IMR-90 (cell line): ENCODE measurements around the gene SMARCA4. TPM values are rescaled to one million over a fixed set of nuclear protein-coding genes. Genes with fewer than 3 reads are reported as not detected.

Source experiments
- ATAC-seq: fragments of 200-7000 bp; cut with Tn5 transposase; 2 replicates; pipeline ENCODE4 v1.9.1; 2020; ENCODE audit warnings: low read depth, mild to moderate bottlenecking, moderate library complexity
- BruUV-seq: library from RNA; stranded (reverse); fragments of 400-500 nt; replicated peaks from 2 replicates; lab custom pipeline; 2021; lab: Mats Ljungman, UMichigan
- CTCF ChIA-PET: fragments of 300-600 bp; formaldehyde crosslinking; extraction: SDS; loops from one replicate; lab custom pipeline; 2021; ENCODE audit warnings: antibody characterized with exemption; lab: Yijun Ruan, JAX
- POLR2A ChIA-PET: fragments of 300-600 bp; sonication (Branson Sonifier 250); formaldehyde crosslinking; loops from one replicate; lab custom pipeline; 2022; ENCODE audit warnings: antibody characterized with exemption; ENCODE audit not compliant: unreplicated experiment; lab: Charles Lee
- DNase-seq: peaks from one replicate; pipeline ENCODE4 v3.0.0; 2013
- H2AFZ ChIP-seq: replicated peaks from 2 replicates; pipeline ENCODE3; 2013; ENCODE audit warnings: low read length, mild to moderate bottlenecking; ENCODE audit not compliant: poor library complexity
- H2AK5ac ChIP-seq: 2 replicates; pipeline ENCODE4 v1.6.1; 2013; ENCODE audit warnings: low read depth, low read length, inconsistent platforms
- H2AK9ac ChIP-seq: replicated peaks from 2 replicates; pipeline ENCODE3; 2013; ENCODE audit warnings: mild to moderate bottlenecking, low read depth, low read length, moderate library complexity; ENCODE audit not compliant: poor library complexity
- H2BK120ac ChIP-seq: 2 replicates; pipeline ENCODE4 v1.6.1; 2013; ENCODE audit warnings: low read depth, low read length, inconsistent platforms
- H2BK15ac ChIP-seq: 3 replicates; pipeline ENCODE4 v1.6.1; 2013; ENCODE audit warnings: low read depth, low read length, inconsistent platforms
- H2BK20ac ChIP-seq: 2 replicates; pipeline ENCODE4 v1.6.1; 2013; ENCODE audit warnings: low read depth, mild to moderate bottlenecking, inconsistent platforms, low read length, moderate library complexity
- H2BK5ac ChIP-seq: 2 replicates; pipeline ENCODE4 v1.6.1; 2013; ENCODE audit warnings: mild to moderate bottlenecking, low read depth, low read length, inconsistent platforms; ENCODE audit not compliant: poor library complexity, severe bottlenecking
- H3K14ac ChIP-seq: replicated peaks from 2 replicates; pipeline ENCODE4 v1.6.1; 2013; ENCODE audit warnings: low read depth, low read length, inconsistent platforms
- H3K18ac ChIP-seq: 2 replicates; pipeline ENCODE4 v1.6.1; 2013; ENCODE audit warnings: low read depth, low read length, control low read depth
- H3K23ac ChIP-seq: 2 replicates; pipeline ENCODE4 v1.6.1; 2013; ENCODE audit warnings: low read depth, low read length, inconsistent platforms
- H3K27ac ChIP-seq: 2 replicates; pipeline ENCODE4 v1.5.1; 2013; ENCODE audit warnings: mild to moderate bottlenecking, control low read depth, low read length; ENCODE audit not compliant: insufficient read depth
- H3K27me3 ChIP-seq: 2 replicates; pipeline ENCODE4 v1.6.1; 2013; ENCODE audit warnings: low read length; ENCODE audit not compliant: control insufficient read depth, insufficient read depth
- H3K36me3 ChIP-seq: 2 replicates; pipeline ENCODE4 v1.6.1; 2013; ENCODE audit warnings: low read length, mixed read lengths; ENCODE audit not compliant: control insufficient read depth, insufficient read depth
- H3K4ac ChIP-seq: 2 replicates; pipeline ENCODE4 v1.6.1; 2013; ENCODE audit warnings: low read depth, low read length, inconsistent platforms
- H3K4me1 ChIP-seq: 2 replicates; pipeline ENCODE4 v1.6.1; 2013; ENCODE audit warnings: low read length, mixed read lengths; ENCODE audit not compliant: control insufficient read depth, insufficient read depth
- H3K4me2 ChIP-seq: 2 replicates; pipeline ENCODE4 v1.6.1; 2013; ENCODE audit warnings: low read depth, mild to moderate bottlenecking, control low read depth, low read length, moderate library complexity
- H3K4me3 ChIP-seq: 2 replicates; pipeline ENCODE4 v1.5.1; 2013; ENCODE audit warnings: low read depth, mild to moderate bottlenecking, control low read depth, low read length, moderate library complexity; ENCODE audit not compliant: insufficient read depth
- H3K56ac ChIP-seq: 2 replicates; pipeline ENCODE4 v1.6.1; 2013; ENCODE audit warnings: low read length, inconsistent platforms; ENCODE audit not compliant: insufficient read depth; ENCODE audit errors: extremely low read depth
- H3K79me1 ChIP-seq, 2 experiments: 2 replicates each; pipeline ENCODE4 v1.6.1; 2013; ENCODE audit warnings: low read length in 2 of 2, inconsistent platforms in 1 of 2, low read depth in 1 of 2
- H3K9ac ChIP-seq: 2 replicates; pipeline ENCODE4 v1.6.1; 2013; ENCODE audit warnings: low read depth, low read length, control low read depth
- H3K9me1 ChIP-seq: 2 replicates; pipeline ENCODE4 v1.6.1; 2013; ENCODE audit warnings: low read length, inconsistent platforms; ENCODE audit not compliant: insufficient read depth
- H3K9me3 ChIP-seq: 2 replicates; pipeline ENCODE4 v1.6.1; 2013; ENCODE audit warnings: low read length; ENCODE audit not compliant: control insufficient read depth, insufficient read depth
- H4K20me1 ChIP-seq: 2 replicates; pipeline ENCODE4 v1.6.1; 2013; ENCODE audit warnings: low read length, inconsistent platforms; ENCODE audit not compliant: insufficient read depth
- H4K5ac ChIP-seq: 2 replicates; pipeline ENCODE4 v1.6.1; 2013; ENCODE audit warnings: mild to moderate bottlenecking, low read depth, low read length, control low read depth
- H4K8ac ChIP-seq, 2 experiments: 2 replicates each; pipeline ENCODE4 v1.6.1; 2013; ENCODE audit warnings: low read depth in 2 of 2, low read length in 2 of 2, control low read depth in 1 of 2, inconsistent platforms in 1 of 2
- H4K91ac ChIP-seq: 2 replicates; pipeline ENCODE4 v1.6.1; 2013; ENCODE audit warnings: low read depth, low read length, inconsistent platforms; ENCODE audit not compliant: insufficient read depth
- CTCF ChIP-seq: conservative IDR thresholded peaks from 2 replicates; pipeline ENCODE4 v1.5.1; 2012; ENCODE audit warnings: mild to moderate bottlenecking, low read depth, low read length, improper control_type of control experiment
- FOS ChIP-seq: fragments of 150-350 bp; IDR thresholded peaks from 2 replicates; pipeline ENCODE4 v1.6.1; 2016; ENCODE audit warnings: low read depth, low read length
- MAZ ChIP-seq: IDR thresholded peaks from 2 replicates; pipeline ENCODE4 v1.6.1; 2012; ENCODE audit warnings: low read depth, mild to moderate bottlenecking, low read length, improper control_type of control experiment, moderate library complexity, borderline replicate concordance
- MXI1 ChIP-seq: IDR thresholded peaks from 2 replicates; pipeline ENCODE4 v1.6.1; 2012; ENCODE audit warnings: low read depth, mild to moderate bottlenecking, low read length, moderate library complexity, borderline replicate concordance
- NFE2L2 ChIP-seq: fragments of 150-350 bp; IDR thresholded peaks from 2 replicates; pipeline ENCODE4 v1.6.1; 2016; ENCODE audit warnings: low read depth, mild to moderate bottlenecking, low read length
- RAD21 ChIP-seq: IDR thresholded peaks from 2 replicates; pipeline ENCODE4 v1.6.1; 2012; ENCODE audit warnings: low read length, improper control_type of control experiment
- WGBS, 2 experiments: methylation state at CpG; one replicate each; pipeline versions ENCODE4 v1.1.5 to v1.1.7; 2013; ENCODE audit warnings: missing lambda C conversion rate in 2 of 2; ENCODE audit not compliant: insufficient read length in 1 of 2; ENCODE audit errors: extremely low coverage in 2 of 2; 5-methylcytosine and 5-hydroxymethylcytosine counted together
- dilution Hi-C: fragments of 300-500 bp; cut with HindIII; formaldehyde crosslinking; loops from one replicate; pipeline ENCODE4 v1.14.3; 2018; ENCODE audit warnings: low sequenced_read_pairs; ENCODE audit not compliant: unreplicated experiment
- in situ Hi-C: fragments of 300-500 bp; cut with MboI; formaldehyde crosslinking; loops from 3 replicates; pipeline ENCODE4 v1.14.3; 2019; ENCODE audit warnings: low sequenced_read_pairs, inconsistent platforms, mixed read lengths
- intact Hi-C: fragments of 100-400 bp; cut with micrococcal nuclease; formaldehyde crosslinking; loops from 2 replicates; pipeline ENCODE4 v1.10.0; 2022
- polyA plus RNA-seq, 3 experiments: library from polyadenylated mRNA; depleted of rRNA; stranded (reverse); fragments of >200 nt; gene quantifications; 2 replicates each; pipeline ENCODE4 v1.2.3, GENCODE V29; 2012; ENCODE audit warnings: low replicate concordance in 1 of 3
- total RNA-seq: library from RNA; depleted of rRNA; stranded (reverse); fragments of >200 nt; gene quantifications from 2 replicates; pipeline ENCODE4 v1.2.3, GENCODE V29; 2012

The SMARCA4 gene
- total and polyA plus RNA-seq, 2 of the 4 experiments (the other 2 are of a cell fraction) = 41.4 to 85.6 TPM

DNA sequence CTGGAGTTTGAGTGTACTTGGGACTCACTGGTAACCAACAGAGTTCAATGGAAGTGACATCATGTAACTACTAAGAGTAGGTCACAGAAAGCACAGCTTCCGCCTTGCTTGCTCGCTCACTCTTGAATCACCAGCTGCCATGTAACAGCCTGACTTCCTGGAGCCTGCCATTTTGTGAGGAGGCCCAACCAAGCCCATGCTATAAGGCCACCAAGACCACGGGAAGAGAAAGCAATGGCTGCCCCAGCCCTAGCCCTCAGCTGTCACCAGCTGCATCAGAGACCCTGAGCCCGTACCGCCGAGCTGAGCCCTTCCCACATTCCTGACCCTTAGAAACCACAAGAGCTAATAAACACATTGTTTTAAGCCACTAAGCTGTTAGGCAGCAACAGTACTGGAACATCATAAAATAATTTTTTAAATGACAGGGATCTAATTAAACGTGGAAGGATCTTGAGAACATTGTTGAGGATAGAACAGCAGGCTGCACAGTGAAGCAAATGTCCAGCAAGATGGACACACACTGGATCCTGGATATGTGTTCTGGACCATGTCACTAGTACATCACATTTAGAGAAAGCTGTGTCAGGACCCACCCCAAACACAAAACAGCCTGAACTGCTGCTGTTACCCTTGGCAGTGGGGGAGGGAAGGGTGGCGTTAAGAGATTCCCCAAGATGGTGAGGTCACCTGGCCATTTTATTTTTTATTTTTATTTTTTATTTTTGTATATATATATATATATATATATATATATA lies 106.7 kb downstream of the SMARCA4 start:
- H3K4me1 ChIP-seq = no peaks in the 10 kb centered on the region
- 0 out of 2 replicates have a peak, but pooled peaks have one; percentile 8 for ATAC-seq
- dilution Hi-C loops (no loop called here), in situ Hi-C loops (no loop called here), intact Hi-C loops (no loop called here)
- H2AK9ac ChIP-seq = peak overlapping the region; percentile 50
- no peak overlapping the region for H3K18ac ChIP-seq
- no peak overlapping the region for H4K8ac ChIP-seq
- CTCF ChIA-PET = interaction anchor here (1.1 kb wide), 1 partner anchor 32 kb away, joined by 4 read pairs; no protein-coding TSS in a partner anchor
- H3K9me3 ChIP-seq = peaks cover 7% of the 10 kb centered on the region
- no peak overlapping the region for H4K5ac ChIP-seq
- H3K9me1 ChIP-seq = no peaks in the 10 kb centered on the region
- H3K23ac ChIP-seq = no peak overlapping the region
- H3K27ac ChIP-seq = no peak overlapping the region
- 83% methylated on average over 2 of the region's 8 CpGs; no CpG with 5 or more reads in 1 of the 2 experiments for WGBS, 2 experiments
- no peak overlapping the region for H3K4me2 ChIP-seq
- H2BK120ac ChIP-seq = no peak overlapping the region
- H3K14ac ChIP-seq = no peak overlapping the region
- H2BK15ac ChIP-seq = no peak overlapping the region
- no peak overlapping the region for H2BK5ac ChIP-seq
- H2AFZ ChIP-seq = no peak overlapping the region
- H3K9ac ChIP-seq = no peak overlapping the region
- no peak overlapping the region for H2BK20ac ChIP-seq
- no peaks in the 10 kb centered on the region; the same call in 1 of the 2 replicates for H4K20me1 ChIP-seq
- no peak overlapping the region for H3K4me3 ChIP-seq
- H3K36me3 ChIP-seq = peaks cover 34% of the 10 kb centered on the region
- H3K4ac ChIP-seq = no peak overlapping the region
- peaks cover 0 to 15% of the 10 kb centered on the region in 2 experiments; a peak in 1 of 4 replicates for H3K79me1 ChIP-seq
- H2AK5ac ChIP-seq = no peak overlapping the region
- H3K56ac ChIP-seq = no peak overlapping the region
- no peak overlapping the region for H4K91ac ChIP-seq
- TF ChIP-seq RAD21 (no peak), MAZ (no peak), NFE2L2 (no peak), MXI1 (no peak), FOS (no peak), CTCF (no peak)
- no TSS peak for BruUV-seq
- POLR2A ChIA-PET = no interaction called here
- H3K27me3 ChIP-seq = no peaks in the 10 kb centered on the region
- DNase-seq = peak; percentile 41
